ENCODE results near the gene GRB7.

DNA sequence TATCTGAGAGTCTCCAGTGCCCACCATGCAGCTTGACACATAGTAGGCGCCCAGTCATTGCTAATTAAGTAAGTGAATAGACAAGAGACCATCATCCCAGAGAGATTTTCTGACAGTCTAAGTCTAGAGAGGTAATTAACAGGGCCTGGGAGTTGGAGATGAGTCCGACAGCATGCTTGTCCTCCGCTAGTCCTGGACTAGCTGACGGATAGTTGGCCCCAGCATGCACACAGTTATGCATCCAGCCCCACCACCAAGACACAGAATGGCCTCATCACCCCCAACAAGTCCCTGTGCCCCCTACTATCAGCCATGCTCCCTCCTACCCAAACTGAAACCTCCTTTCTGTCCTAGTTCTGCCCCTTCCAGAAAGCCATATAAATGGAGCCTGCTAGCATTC, 10.0 kb downstream of the GRB7 start:
- TF ChIP-seq POLR2A (IDR thresholded peaks at IDR 0.05; ENCODE audit: low read depth, low read length) (no peak), POLR2AphosphoS5 (IDR thresholded peaks at IDR 0.05; ENCODE audit: low read depth, low read length) (no peak), TAF1 (IDR thresholded peaks at IDR 0.05; ENCODE audit: borderline replicate concordance, low read depth, low read length) (no peak)
